Neural cell (in vitro differentiated cells): ENCODE results near the gene EFHD1. TPM values are rescaled to one million over a fixed set of nuclear protein-coding genes. Genes with fewer than 3 reads are reported as not detected.

Experiments
- H2AFZ ChIP-seq: fragments of 200-600, 300-800 bp; sonication (generic), shearing (Covaris generic); 2 replicates; pipeline ENCODE4 v1.6.0; 2014; ENCODE audit warnings: low read depth, mild to moderate bottlenecking, antibody characterized with exemption, low read length, moderate library complexity
- H3F3A ChIP-seq: fragments of 200-600 bp; shearing (Covaris generic); 2 replicates; pipeline ENCODE4 v1.6.1; 2016; ENCODE audit warnings: mild to moderate bottlenecking, moderate library complexity, mixed read lengths, antibody characterized with exemption, low read length; ENCODE audit not compliant: insufficient read depth, poor library complexity, severe bottlenecking
- H3K27ac ChIP-seq: fragments of 200-600, 300-800 bp; sonication (generic), shearing (Covaris generic); 2 replicates; pipeline ENCODE4 v1.5.1; 2014; ENCODE audit warnings: mild to moderate bottlenecking, low read length, moderate library complexity
- H3K27me3 ChIP-seq: fragments of 300-800, 200-600 bp; sonication (generic), shearing (Covaris generic); 2 replicates; pipeline ENCODE4 v1.6.0; 2014; ENCODE audit warnings: mild to moderate bottlenecking, low read depth, low read length, moderate library complexity; ENCODE audit not compliant: insufficient read depth
- H3K36me3 ChIP-seq: fragments of 300-800, 200-600 bp; sonication (generic), shearing (Covaris generic); 2 replicates; pipeline ENCODE4 v1.5.1; 2014; ENCODE audit warnings: mild to moderate bottlenecking, antibody characterized with exemption, low read length, moderate library complexity; ENCODE audit not compliant: insufficient read depth
- H3K4me2 ChIP-seq: fragments of 300-800, 200-600 bp; sonication (generic), shearing (Covaris generic); 2 replicates; pipeline ENCODE4 v1.6.0; 2014; ENCODE audit warnings: mild to moderate bottlenecking, low read length
- H3K4me3 ChIP-seq: fragments of 300-800, 200-600 bp; sonication (generic), shearing (Covaris generic); 2 replicates; pipeline ENCODE4 v1.5.1; 2014; ENCODE audit warnings: mild to moderate bottlenecking, low read length, moderate library complexity
- H3K79me2 ChIP-seq: fragments of 200-600 bp; shearing (Covaris generic); replicated peaks from 2 replicates; pipeline ENCODE4 v1.6.0; 2014; ENCODE audit warnings: mild to moderate bottlenecking, low read length, moderate library complexity; ENCODE audit not compliant: insufficient read depth
- H3K9ac ChIP-seq: fragments of 300-800, 200-600 bp; sonication (generic), shearing (Covaris generic); 2 replicates; pipeline ENCODE4 v1.6.1; 2016; ENCODE audit warnings: mild to moderate bottlenecking, low read length, mixed read lengths
- H3K9me2 ChIP-seq: fragments of 200-600 bp; shearing (Covaris generic); 2 replicates; pipeline ENCODE4 v1.6.1; 2016; ENCODE audit warnings: mild to moderate bottlenecking, low read length, mixed read lengths; ENCODE audit not compliant: insufficient read depth
- H3K9me3 ChIP-seq: fragments of 200-600, 300-800 bp; sonication (generic), shearing (Covaris generic); 2 replicates; pipeline ENCODE4 v1.6.1; 2016; ENCODE audit warnings: mild to moderate bottlenecking, mixed run types, low read length, moderate library complexity, mixed read lengths
- H4K20me1 ChIP-seq: fragments of 200-600 bp; shearing (Covaris generic); 2 replicates; pipeline ENCODE4 v1.6.1; 2016; ENCODE audit warnings: mild to moderate bottlenecking, mixed run types; ENCODE audit not compliant: insufficient read depth
- EP300 ChIP-seq: fragments of 450-650 bp; conservative IDR thresholded peaks from 2 replicates; pipeline ENCODE4 v1.6.1; 2014; ENCODE audit warnings: antibody characterized with exemption, mild to moderate bottlenecking, moderate library complexity; ENCODE audit not compliant: poor library complexity, severe bottlenecking
- EZH2 ChIP-seq: fragments of 200-600, 300-800 bp; shearing (Covaris generic), sonication (generic); IDR thresholded peaks from 2 replicates; pipeline ENCODE4 v1.6.1; 2014; ENCODE audit warnings: antibody characterized with exemption, low read length, borderline replicate concordance, mild to moderate bottlenecking; ENCODE audit not compliant: insufficient read depth, poor library complexity, severe bottlenecking
- MXI1 ChIP-seq: fragments of 450-650 bp; conservative IDR thresholded peaks from 2 replicates; pipeline ENCODE4 v1.6.1; 2014; ENCODE audit warnings: antibody characterized with exemption, mild to moderate bottlenecking; ENCODE audit not compliant: poor library complexity, severe bottlenecking
- POLR2AphosphoS5 ChIP-seq: IDR thresholded peaks from 2 replicates; pipeline ENCODE4 v1.6.1; 2012
- RAD21 ChIP-seq: fragments of 450-650 bp; conservative IDR thresholded peaks from 2 replicates; pipeline ENCODE4 v1.6.1; 2014; ENCODE audit warnings: antibody characterized with exemption, mild to moderate bottlenecking, moderate library complexity
- SMC3 ChIP-seq: fragments of 450-650 bp; conservative IDR thresholded peaks from 2 replicates; pipeline ENCODE4 v1.6.1; 2014; ENCODE audit warnings: antibody characterized with exemption, mild to moderate bottlenecking, moderate library complexity; ENCODE audit not compliant: poor library complexity
- TAF1 ChIP-seq: IDR thresholded peaks from 2 replicates; pipeline ENCODE4 v1.6.1; 2012; ENCODE audit warnings: low read depth
- polyA plus RNA-seq: library from polyadenylated mRNA; depleted of rRNA; stranded (reverse); fragments of >200 nt; gene quantifications from 2 replicates; pipeline ENCODE4 v1.2.3, GENCODE V29; 2014
- TF ChIP-seq, protein P1 (sequence below): fragments of 450-650 bp; IDR thresholded peaks from 2 replicates; pipeline ENCODE4 v1.5.1; 2014; ENCODE audit warnings: antibody characterized with exemption, mild to moderate bottlenecking, moderate library complexity; ENCODE audit not compliant: poor library complexity, severe bottlenecking
- TF ChIP-seq, protein P2 (sequence below): IDR thresholded peaks from 2 replicates; pipeline ENCODE4 v1.6.1; 2012; ENCODE audit warnings: borderline replicate concordance

Gene EFHD1
- polyA plus RNA-seq, 1 donor from 2014 or later: not detected

DNA sequence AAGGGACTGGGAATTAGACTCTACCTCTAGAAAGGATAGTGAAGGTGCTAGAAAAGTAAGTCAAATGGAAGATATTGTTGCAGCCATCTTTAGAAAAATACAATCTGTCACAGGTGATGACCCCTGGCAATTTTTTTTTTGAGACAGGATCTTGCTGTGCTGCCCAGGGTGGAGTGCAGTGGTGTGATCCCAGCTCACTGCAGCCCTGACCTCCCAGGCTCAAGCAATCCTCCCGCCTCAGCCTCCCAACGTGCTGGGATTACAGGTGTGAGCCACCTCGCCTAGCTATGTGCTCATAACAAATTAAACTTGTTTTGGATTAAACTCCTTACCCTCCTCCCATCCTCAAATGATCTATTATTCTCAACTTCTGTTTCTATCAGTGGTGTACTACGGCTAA lies 59.9 kb downstream of the EFHD1 start:
- no peak overlapping the region for H3K9ac ChIP-seq
- H3K4me3 ChIP-seq: no peak overlapping the region
- no peaks in the 10 kb centered on the region for H3F3A ChIP-seq
- no peak overlapping the region for H3K27ac ChIP-seq
- no peaks in the 10 kb centered on the region for H3K27me3 ChIP-seq
- TF ChIP-seq, protein P1, sequence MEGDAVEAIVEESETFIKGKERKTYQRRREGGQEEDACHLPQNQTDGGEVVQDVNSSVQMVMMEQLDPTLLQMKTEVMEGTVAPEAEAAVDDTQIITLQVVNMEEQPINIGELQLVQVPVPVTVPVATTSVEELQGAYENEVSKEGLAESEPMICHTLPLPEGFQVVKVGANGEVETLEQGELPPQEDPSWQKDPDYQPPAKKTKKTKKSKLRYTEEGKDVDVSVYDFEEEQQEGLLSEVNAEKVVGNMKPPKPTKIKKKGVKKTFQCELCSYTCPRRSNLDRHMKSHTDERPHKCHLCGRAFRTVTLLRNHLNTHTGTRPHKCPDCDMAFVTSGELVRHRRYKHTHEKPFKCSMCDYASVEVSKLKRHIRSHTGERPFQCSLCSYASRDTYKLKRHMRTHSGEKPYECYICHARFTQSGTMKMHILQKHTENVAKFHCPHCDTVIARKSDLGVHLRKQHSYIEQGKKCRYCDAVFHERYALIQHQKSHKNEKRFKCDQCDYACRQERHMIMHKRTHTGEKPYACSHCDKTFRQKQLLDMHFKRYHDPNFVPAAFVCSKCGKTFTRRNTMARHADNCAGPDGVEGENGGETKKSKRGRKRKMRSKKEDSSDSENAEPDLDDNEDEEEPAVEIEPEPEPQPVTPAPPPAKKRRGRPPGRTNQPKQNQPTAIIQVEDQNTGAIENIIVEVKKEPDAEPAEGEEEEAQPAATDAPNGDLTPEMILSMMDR: no peak
- no peak for TF ChIP-seq POLR2AphosphoS5
- no peak for TF ChIP-seq RAD21
- no peak for TF ChIP-seq TAF1
- no peak for TF ChIP-seq EP300
- no peak for TF ChIP-seq MXI1
- TF ChIP-seq SMC3: no peak
- TF ChIP-seq, protein P2, sequence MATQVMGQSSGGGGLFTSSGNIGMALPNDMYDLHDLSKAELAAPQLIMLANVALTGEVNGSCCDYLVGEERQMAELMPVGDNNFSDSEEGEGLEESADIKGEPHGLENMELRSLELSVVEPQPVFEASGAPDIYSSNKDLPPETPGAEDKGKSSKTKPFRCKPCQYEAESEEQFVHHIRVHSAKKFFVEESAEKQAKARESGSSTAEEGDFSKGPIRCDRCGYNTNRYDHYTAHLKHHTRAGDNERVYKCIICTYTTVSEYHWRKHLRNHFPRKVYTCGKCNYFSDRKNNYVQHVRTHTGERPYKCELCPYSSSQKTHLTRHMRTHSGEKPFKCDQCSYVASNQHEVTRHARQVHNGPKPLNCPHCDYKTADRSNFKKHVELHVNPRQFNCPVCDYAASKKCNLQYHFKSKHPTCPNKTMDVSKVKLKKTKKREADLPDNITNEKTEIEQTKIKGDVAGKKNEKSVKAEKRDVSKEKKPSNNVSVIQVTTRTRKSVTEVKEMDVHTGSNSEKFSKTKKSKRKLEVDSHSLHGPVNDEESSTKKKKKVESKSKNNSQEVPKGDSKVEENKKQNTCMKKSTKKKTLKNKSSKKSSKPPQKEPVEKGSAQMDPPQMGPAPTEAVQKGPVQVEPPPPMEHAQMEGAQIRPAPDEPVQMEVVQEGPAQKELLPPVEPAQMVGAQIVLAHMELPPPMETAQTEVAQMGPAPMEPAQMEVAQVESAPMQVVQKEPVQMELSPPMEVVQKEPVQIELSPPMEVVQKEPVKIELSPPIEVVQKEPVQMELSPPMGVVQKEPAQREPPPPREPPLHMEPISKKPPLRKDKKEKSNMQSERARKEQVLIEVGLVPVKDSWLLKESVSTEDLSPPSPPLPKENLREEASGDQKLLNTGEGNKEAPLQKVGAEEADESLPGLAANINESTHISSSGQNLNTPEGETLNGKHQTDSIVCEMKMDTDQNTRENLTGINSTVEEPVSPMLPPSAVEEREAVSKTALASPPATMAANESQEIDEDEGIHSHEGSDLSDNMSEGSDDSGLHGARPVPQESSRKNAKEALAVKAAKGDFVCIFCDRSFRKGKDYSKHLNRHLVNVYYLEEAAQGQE: no peak
- TF ChIP-seq EZH2: no peak
- no peaks in the 10 kb centered on the region for H3K9me2 ChIP-seq
- H3K9me3 ChIP-seq: no peaks in the 10 kb centered on the region
- peaks cover 7% of the 10 kb centered on the region for H3K79me2 ChIP-seq
- no peak overlapping the region for H3K4me2 ChIP-seq
- H2AFZ ChIP-seq: no peak overlapping the region
- H3K36me3 ChIP-seq: no peaks in the 10 kb centered on the region
- no peaks in the 10 kb centered on the region for H4K20me1 ChIP-seq

DNA sequence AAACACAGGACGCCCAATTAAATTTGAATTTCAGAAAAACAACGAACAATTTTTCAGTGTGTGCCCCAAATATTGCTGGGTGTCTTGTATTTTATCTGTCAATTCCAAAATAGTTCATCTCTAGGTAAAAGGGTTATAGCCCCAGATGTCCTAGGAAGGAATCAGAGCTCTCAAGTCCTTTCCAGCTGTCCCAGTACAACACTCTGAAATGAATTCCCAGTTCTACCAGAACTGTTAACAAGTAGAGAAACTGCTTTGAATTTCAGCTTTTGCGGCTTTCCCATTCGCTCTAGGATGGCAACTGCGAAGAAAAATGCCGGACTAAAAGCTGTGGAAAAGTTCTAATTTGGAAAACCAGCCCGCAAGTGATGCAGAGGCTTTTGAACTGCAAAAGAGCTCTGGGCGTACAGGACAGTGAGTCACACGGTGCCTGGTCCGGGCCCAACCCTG lies 63.2 kb downstream of the EFHD1 start:
- Histone ChIP-seq H3K36me3 (no peaks in the 10 kb centered on the region), H2AFZ (peak overlapping the region; percentile 62), H3K27ac (peak overlapping the region; percentile 33), H3F3A (no peaks in the 10 kb centered on the region), H3K79me2 (peaks cover 40% of the 10 kb centered on the region), H3K4me2 (peak overlapping the region; percentile 75), H3K9ac (peak overlapping the region; percentile 54), H3K4me3 (peak overlapping the region; percentile 99), H3K9me2 (no peaks in the 10 kb centered on the region), H4K20me1 (no peaks in the 10 kb centered on the region), H3K9me3 (no peaks in the 10 kb centered on the region), H3K27me3 (no peaks in the 10 kb centered on the region)
- TF ChIP-seq RAD21: no peak
- TF ChIP-seq, protein P2: no peak
- TF ChIP-seq EP300: no peak
- no peak for TF ChIP-seq EZH2
- no peak for TF ChIP-seq POLR2AphosphoS5
- TF ChIP-seq TAF1: no peak
- TF ChIP-seq, protein P1: no peak
- TF ChIP-seq SMC3: no peak
